Activated CD8-positive, alpha-beta memory T cell treated with anti-CD3 and anti-CD28 coated beads, Interleukin-2, amount 50 U/mL, for 1 hour (primary cell): ENCODE data around the gene PLXNB1.
A peak's percentile ranks its signal among the peaks of the same experiment; 100 is the strongest.
"Not testable (repeated sequence)": the region's sequence is repeated elsewhere in the genome, so short reads cannot be mapped to it uniquely, and the experiment has no call there.

Source experiments
- DNase-seq: peaks from one replicate; pipeline ENCODE4 v3.0.0-alpha.2; 2020; ENCODE audit errors: extremely low read depth

The PLXNB1 gene

DNA sequence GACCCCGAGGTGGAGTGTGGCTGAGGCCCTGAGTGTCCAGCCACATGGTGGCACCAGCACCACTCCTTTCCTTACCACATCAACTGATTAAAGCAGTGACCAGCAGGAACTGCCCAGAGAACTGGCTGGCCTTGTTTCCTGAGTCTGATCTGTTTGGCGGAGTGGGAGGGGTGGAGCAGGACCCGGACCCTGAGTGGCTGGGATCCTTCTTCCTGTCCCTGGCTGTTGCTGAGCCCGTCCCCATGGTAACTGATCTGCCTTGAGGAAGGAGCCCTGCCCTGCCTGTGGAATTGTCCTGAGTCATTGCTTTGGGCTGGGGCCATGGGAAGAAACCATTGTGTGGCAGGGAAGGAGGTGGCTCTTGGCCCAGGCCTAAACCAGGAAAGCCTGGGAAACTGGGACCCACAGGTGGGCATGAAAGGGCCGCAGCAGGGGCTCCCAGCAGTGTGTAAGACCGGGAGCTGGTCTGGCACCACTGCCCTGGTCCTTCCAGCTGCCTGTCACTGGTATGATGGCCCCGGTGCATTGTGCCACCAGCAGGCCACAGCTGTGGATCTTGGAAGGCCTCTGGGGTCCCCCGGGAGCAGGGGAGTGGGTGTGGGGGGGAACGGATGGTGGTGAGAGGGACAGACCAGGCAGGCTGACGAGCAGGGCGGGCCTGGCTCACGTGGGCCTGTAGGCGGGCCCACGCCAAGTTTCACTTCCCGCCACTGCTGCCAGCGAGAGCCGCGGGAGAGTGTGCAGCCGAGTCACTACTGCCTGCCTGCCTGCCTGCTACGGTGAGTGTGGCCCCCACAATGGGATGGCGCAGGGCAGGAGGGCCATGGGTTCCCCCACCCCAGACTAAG is 35.9 kb upstream of the PLXNB1 start:
- DNase-seq, result no peak

DNA sequence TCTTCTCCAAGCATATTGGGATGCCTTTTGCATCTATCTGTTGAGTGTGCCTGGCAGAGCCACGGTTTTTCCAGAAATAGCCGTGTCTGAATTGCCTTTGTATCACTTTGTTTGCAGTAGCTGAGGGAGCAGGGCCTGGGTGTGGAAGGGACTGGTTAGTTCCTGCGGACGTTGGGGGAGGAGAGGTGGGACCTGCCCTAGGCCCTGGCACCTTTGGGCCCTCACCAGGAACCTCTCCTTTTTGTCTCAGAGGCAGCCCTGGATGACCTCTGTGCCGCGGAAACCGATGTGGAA is 35.3 kb upstream of the PLXNB1 start:
- DNase-seq, result no peak

DNA sequence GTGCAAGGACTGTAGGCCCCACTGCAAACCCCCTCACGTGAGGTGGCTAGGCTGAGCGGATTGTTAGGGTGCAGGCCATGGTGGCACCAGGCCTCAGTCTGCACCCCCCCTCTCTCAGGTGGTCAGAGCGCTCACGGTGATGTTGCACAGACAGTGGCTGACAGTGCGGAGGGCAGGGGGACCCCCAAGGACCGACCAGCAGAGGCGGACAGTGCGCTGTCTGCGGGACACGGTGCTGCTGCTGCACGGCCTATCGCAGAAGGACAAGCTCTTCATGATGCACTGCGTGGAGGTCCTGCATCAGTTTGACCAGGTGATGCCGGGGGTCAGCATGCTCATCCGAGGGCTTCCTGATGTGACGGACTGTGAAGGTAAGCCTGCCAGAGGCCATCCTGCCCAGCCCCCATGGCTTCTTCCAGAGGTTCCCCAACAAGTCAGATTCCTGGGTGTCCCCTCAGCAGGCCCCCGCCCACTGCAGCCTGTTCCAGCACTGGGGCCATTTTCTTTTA is 34.9 kb upstream of the PLXNB1 start:
- DNase-seq, result no peak

DNA sequence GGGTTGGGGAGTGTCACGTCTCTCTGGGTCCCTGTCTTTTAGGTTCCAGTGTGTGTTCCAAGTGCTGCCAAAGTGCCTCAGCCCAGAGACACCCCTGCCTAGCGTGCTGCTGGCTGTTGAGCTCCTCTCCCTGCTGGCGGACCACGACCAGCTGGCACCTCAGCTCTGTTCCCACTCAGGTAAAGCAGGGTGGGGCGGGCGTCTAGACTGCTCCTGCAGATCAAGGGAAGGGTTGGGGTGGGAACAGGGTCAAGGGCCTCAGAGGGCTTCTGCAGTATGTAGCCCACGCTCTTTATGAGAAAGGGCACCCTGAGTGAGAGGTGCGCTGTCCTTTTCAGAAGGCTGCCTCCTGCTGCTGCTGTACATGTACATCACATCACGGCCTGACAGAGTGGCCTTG is 33.8 kb upstream of the PLXNB1 start:
- DNase-seq, result no peak

DNA sequence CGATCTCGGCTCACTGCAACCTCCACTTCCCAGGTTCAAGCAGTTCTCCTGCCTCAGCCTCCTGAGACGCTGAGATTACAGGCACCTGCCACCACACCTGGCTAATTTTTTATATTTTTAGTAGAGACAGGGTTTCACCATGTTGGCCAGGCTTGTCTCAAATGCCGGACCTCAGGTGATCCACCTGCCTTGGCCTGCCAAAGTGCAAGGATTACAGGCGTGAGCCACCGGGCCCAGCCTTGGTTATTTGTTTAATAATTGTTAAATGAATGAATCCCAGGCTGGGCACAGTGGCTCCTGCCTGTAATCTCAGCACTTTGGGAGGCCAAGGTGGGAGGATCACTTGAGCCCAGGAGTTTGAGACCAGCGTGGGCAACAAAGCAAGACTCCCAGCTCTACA is 31.9 kb upstream of the PLXNB1 start:
- DNase-seq, result not testable (repeated sequence)

DNA sequence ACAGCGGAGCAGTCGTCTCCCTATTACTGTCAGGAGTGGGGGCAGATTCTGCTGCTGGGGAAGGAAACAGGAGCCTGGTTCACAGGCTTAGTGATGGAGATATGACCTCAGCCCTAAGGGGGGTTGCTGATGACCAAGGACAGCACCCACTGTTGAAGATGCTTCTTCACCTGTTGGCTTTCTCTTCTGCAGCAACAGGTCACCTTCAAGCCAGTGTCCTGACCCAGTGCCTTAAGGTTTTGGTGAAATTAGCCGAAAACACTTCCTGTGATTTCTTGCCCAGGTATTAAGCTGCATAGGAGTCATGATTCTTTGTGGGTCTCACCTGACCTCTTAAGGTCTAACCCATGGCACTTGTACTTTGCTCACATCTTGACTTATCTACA is 30.6 kb upstream of the PLXNB1 start:
- DNase-seq, result no peak

DNA sequence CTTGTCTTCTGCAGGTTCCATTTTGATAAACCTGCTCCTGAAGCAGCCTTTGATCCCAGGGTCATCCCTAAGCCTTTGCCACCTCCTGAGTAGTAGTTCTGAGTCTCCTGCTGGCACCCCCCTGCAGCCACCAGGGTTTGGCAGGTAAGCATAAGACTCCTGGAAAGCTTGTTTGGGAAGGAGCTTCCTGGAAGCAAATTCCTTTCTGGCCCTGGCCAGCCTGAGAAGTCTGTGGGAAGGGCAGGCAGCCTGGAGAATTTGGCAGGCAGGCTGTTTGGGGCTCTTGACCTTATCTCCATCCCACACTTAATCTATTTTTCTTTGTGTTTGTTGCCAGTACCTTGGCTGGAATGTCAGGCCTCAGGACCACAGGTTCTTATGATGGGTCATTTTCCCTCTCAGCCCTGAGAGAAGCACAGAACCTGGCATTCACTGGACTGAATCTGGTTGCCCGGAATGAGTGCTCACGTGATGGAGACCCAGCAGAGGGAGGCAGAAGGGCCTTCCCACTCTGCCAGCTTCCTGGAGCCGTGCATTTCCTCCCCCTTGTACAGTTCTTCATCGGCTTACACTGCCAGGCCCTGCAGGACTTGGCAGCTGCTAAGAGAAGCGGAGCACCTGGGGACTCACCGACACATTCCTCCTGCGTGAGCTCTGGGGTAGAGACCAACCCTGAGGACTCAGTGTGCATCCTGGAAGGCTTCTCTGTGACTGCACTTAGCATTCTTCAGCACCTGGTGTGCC is 30.1 kb upstream of the PLXNB1 start:
- DNase-seq, result no peak

DNA sequence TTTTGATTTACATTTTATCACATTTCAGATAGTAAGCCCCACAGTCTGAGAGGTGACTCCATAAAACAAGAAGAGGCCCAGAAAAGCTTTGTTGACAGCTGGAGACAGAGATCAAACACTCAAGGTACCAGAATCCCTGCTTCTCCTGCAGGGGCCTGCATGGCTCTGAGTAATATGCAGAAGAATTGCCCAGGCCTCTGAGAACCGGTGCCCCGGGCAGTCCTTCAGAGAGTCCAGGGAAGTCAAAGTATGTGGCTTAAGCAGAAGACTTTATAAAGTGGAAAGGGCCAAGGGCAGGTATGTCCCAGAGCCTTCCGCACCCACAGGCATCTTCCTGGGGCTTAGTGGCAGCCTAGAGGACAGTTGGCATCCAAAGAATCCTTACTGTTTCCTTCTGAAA is 29.4 kb upstream of the PLXNB1 start:
- DNase-seq, result no peak

DNA sequence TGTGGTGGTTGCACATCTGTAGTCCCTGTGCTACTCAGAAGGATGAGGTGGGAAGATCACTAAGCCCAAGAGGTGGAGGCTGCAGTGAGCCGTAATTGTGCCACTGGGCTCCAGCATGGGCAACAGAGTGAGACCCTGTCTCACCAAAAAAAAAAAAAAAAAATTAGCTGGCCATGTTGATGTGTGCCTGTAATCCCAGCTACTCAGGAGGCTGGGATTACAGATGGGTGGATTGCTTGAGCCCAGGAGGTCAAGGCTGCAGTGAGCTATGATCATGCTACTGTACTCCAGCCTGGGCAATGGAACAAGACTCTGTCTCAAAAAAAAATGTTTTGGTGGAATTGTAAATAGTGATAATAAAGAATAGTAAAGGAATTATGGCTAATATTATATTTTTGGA is 26.6 kb upstream of the PLXNB1 start:
- DNase-seq, result no peak

DNA sequence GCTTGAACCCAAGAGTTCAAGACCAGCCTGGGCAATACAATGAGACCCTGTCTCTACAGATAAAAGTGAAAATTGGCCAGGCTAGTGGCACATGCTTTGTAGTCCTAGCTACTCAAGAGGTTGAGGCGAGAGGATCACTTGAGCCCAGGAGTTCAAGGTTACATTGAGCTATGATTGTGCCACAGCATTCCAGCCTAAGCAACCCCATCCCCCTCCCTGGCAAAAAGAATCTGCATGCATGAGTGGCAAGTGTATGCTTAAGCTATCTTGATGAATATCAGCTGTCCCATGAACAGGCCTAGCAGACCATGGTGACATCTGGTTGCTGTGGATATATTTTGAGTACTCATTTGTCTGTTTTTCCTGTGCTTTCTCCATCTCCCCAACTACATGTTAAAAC is 21.4 kb upstream of the PLXNB1 start:
- no peak for DNase-seq

DNA sequence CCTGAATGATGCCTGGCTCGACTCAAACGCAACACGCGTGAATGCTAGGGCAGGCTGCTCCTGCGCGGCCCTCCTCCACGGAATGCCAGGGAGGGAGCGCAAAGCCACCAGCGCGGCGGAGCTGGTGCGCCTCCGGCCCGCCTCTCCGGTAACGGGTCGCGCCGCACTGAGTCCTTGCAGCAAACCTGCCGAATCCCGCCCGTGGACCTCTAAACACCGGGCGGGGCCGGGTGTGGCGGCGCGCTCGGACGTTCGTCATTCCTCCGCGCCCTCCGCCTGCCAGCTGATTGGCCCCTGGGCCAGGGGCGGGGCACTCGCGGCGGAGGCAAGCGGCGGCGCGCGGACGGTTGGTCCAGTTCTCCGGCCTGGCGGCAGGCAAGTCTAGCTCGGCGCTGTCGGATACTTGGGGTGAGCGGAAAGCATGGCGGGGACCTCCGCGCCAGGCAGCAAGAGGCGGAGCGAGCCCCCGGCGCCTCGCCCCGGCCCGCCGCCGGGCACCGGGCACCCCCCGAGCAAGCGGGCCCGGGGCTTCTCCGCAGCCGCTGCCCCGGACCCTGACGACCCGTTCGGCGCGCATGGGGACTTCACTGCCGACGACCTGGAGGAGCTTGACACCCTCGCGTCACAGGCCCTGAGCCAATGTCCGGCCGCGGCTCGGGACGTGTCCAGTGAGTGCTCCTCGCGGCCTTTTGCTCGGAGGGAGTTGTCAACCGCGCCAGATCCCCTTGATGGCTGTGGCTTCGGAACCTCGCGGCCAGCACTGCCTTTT is 16.7 kb upstream of the PLXNB1 start, which contains the start of gene ATRIP:
TSS of gene ATRIP (plus strand) at position 313 of the 769 bp plus-strand sequence. CDS start at position 422, 109 bp downstream.
- peak; percentile 50 for DNase-seq

DNA sequence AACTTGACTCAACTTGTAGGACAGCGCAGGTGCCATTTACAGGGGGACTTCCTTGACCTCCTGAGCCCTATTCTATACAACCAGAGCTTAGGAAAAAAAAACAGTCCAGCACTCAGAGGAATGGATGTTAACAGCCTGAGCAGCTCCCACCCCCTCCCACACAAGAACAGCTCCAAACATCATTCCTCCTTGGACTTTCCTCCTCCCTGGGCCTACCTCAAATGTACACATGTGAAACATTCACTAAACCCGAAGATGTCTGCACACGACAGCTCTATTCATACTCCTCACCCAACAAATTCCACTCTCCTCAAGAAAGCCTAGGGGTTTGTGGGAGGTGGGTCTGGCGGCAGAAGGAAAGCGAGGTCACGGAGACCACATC is 16.1 kb upstream of the PLXNB1 start:
- no peak for DNase-seq

DNA sequence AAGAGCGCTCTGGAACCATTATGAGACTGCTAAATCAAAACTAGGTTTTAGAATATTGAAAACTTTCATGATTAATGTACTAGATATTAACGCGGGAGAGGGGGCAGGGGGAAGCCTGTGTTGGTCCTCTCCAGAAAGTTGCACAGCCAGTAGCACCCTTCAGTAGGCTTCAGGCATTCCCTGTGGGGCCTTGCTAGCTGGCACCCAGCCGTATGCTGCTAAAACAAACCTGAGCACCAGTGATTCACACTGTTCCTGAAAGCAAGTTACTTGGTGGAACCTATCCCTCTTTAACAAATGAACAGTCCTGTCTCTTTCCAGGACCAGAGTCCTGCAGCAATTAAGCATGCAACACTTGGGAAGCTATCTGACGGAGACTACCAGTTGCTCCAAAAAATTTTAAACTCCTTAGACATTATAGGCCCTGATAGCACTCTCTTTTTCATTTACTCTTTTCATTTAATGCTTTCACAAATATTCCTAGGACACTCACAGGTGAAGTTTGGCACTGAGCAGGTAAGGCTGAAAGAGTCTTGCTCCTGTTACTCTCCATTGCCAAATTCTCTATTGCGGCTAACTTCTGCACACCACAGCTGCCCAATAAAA is 15.5 kb upstream of the PLXNB1 start:
- DNase-seq, result no peak

DNA sequence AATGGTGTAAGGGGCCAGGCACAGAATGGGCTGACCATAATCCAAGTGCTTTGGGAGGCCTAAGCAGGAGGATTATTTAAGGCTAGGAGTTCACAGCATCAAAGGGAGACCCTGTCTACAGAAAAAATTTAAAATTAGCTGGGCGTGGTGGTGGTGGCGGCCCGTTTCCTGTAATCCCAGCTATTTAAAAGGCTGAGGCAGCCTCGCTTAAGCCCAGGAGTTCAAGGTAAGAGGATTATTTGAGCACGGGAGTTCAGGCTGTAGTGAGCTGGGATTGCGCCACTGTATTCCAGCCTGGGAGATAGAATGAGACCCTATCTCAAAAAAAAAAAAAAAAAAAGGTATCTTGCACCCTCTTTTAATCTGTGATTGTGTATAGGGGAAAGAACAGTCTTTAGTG is 12.1 kb upstream of the PLXNB1 start:
- DNase-seq, result no peak

DNA sequence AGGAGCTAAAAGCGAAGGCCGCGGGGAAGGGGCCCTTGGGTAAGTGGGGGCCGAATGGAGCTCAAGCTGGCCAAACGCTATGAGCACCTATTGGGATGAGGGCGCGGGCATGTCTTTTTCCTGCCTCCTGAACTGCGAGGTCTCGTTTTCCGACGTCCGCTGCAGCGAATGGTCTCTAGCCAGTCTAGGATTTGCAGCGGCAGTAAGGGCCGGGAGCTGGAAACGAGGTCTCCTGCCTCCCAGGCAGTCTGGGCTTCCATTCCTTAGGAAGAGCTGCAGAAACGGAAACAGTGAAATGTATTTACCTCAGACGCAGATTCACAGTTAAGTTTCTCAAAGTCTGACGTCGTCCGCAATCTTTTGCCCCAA is 10.7 kb upstream of the PLXNB1 start:
- DNase-seq, result no peak

DNA sequence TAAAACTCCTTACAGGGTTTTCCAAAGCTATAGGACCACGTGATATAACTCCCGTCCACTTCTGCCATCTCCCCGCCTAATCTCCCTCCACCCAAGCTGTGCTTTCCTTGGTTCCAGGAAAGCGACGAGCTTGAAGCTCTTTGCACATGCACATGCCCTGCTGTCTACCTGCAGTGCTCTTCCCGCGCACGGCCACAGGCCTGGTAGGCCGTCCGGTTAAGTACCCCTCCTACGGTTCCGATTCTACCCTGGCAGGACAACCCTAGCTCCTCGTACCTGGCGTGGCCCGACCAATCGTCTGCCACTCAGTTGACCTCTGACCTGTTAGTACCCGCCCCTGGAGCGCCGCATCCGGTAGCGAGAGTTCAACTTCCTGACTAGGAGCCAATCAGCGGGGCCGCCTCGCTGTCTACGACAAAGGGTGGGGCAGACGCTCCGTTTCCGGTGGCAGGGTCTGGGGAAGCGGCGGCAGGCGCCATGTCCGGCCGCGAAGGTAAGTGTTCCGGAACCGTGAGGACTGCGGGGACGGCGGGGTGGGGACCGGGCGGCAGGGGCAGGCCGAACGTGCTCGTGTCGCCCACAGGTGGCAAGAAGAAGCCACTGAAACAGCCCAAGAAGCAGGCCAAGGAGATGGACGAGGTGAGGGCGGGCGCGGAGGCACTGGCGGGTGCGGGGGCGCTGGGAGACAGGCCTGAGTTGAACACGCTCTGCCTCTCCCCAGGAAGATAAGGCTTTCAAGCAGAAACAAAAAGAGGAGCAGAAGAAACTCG is 10.1 kb upstream of the PLXNB1 start, which contains the start of the genes CCDC51 and TMA7:
TSS of gene CCDC51 (minus strand) at position 300 of the 770 bp plus-strand sequence. CDS start 4,991 bp downstream, outside the sequence.
TSS of gene TMA7 (plus strand) at position 438 of the 770 bp plus-strand sequence. CDS start at position 478, 40 bp downstream.
- DNase-seq, result peak; percentile 94

DNA sequence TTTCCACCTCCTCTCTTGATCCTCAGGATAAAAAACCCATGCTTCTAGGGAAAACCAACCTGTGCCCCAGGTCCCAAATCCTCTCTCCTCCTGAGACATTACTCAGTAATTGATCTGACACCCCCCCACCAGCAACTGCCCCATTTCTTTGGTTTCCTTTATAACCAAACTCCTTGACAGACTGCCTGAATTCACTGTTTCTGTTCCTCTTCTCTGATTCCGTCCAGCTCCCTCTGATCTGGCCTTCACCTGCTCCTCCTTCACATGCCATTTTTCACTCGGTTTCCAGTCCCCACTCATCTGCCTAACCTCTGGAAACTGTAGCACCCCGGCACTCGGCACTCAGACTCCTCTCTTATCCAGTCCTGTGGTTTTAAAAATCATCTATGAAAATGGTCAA is 7.9 kb upstream of the PLXNB1 start:
- no peak for DNase-seq

DNA sequence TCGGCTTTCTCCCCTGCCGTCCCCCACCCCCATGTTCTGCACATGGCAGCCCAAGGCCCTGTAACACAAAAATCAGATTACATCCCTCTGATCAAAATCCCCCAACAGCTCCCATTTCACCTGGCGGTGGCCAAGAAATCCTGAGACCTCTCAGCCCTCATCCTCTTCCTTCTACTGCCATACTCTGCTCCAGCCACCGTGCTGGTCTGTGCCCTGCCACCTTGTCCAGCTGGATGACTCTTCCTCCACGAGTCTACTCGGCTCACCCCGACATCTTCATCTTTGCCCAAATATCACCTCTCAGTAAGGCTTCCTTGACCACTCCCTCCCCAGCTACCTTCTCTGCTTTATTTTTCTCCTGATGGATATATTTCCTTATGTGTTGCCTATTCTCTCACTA is 7.0 kb upstream of the PLXNB1 start:
- no peak for DNase-seq

DNA sequence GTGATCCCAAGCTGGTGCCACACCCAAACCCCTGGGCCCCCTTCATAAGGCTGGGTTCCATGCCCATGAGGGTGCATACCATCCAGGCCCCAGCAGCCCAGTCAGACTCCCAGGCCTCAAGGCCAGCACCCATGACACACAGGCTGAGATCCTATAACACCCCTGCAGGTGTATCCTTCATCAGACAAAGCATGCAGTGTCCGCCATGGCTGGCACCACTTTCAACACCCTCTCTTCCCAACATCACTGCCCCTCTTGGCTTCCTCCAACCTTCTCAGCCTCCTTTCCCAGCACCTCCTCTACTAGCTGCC is 6.5 kb upstream of the PLXNB1 start:
- no peak for DNase-seq

DNA sequence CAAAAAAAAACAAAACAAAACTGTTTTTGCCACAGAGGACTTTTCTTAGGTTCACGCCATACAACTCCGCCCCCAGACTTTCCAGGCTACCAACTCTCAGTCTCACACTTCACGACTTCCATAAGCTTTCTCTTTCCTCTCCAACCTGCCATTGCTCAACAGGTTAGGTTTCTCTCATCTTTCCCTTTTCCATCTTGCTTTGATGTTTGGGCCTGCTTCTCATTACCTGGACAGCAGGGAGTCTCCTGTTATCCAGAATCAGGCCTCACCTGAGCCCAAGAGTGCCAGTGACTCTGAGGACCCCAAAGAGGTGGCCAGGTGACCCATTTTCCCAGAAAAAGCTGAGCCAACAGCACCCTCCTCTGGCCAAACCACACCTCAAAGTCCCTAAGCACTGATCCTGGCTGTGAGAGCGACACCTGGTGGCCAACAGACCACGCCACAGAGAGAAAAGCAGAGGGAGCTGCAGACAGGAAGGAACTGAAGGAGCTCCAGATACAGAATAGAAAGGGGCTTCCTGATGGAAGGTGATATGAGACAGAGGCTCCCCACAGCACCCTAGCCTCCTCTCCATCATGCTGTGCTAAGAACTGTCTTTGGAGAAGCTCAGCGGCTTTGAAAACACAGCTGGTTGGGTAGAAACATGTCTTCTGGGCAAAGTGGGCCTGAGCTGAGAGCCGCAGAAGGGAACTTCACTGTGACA is 6.0 kb upstream of the PLXNB1 start:
- DNase-seq, result peak; percentile 66

DNA sequence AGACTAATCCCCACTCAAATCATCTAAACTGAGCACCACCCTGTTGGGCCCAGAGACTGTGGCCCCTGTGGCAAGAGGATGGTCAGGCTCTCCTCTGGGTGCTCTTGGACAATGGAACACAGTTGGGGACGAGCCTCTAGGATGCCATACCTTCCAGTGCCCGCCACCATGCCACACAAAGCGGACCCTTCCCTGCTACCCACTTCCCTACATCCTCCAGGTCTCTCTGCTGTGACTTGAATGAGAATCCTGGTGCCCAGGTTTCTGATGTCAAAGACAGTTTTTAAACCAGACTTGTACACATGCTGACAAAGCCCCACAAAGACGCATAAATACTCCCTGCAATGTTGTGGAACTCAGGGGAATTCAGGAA is 5.3 kb upstream of the PLXNB1 start:
- no peak for DNase-seq
